Kidney epithelial cell (primary cell): Measurements from ENCODE around the gene CS. TPM values are rescaled to one million over a fixed set of nuclear protein-coding genes. Genes with fewer than 3 reads are reported as not detected.

Experiments used
- DNase-seq: peaks from one replicate; pipeline ENCODE4 v3.0.0-alpha.2; 2010; ENCODE audit warnings: low read depth
- H3K27me3 ChIP-seq: 2 replicates; pipeline ENCODE4 v1.6.0; 2011; ENCODE audit warnings: low read length; ENCODE audit not compliant: control insufficient read depth, insufficient read depth
- H3K36me3 ChIP-seq: 2 replicates; pipeline ENCODE4 v1.5.1; 2011; ENCODE audit warnings: low read length; ENCODE audit not compliant: control insufficient read depth, insufficient read depth
- H3K4me3 ChIP-seq: 2 replicates; pipeline ENCODE4 v1.5.1; 2011; ENCODE audit warnings: low read depth, mild to moderate bottlenecking, control low read depth, low read length
- total RNA-seq: library from RNA; depleted of rRNA; stranded (reverse); fragments of >200 nt; gene quantifications from 2 replicates; pipeline ENCODE4 v1.2.3, GENCODE V29; 2015
- TF ChIP-seq, protein P1 (sequence below): IDR thresholded peaks from 2 replicates; pipeline ENCODE4 v1.5.1; 2011; ENCODE audit warnings: mild to moderate bottlenecking, moderate library complexity, low read length, control low read depth, inconsistent platforms; ENCODE audit not compliant: insufficient read depth, poor library complexity, severe bottlenecking

CS gene
- total RNA-seq, 1 donor from 2014 or later, result 143 TPM

- DNase-seq, result no peak
- Histone ChIP-seq H3K36me3 (no peaks in the 10 kb centered on the region), H3K27me3 (no peaks in the 10 kb centered on the region), H3K4me3 (peak overlapping the region; percentile 80)
- TF ChIP-seq, protein P1, sequence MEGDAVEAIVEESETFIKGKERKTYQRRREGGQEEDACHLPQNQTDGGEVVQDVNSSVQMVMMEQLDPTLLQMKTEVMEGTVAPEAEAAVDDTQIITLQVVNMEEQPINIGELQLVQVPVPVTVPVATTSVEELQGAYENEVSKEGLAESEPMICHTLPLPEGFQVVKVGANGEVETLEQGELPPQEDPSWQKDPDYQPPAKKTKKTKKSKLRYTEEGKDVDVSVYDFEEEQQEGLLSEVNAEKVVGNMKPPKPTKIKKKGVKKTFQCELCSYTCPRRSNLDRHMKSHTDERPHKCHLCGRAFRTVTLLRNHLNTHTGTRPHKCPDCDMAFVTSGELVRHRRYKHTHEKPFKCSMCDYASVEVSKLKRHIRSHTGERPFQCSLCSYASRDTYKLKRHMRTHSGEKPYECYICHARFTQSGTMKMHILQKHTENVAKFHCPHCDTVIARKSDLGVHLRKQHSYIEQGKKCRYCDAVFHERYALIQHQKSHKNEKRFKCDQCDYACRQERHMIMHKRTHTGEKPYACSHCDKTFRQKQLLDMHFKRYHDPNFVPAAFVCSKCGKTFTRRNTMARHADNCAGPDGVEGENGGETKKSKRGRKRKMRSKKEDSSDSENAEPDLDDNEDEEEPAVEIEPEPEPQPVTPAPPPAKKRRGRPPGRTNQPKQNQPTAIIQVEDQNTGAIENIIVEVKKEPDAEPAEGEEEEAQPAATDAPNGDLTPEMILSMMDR, result no peak
Measured at GRCh38 chr12:56315249-56315621, 15.1 kb upstream of the CS start.

GRCh38 chr12:56311003-56311402, 10.9 kb upstream of the CS start:
- Histone ChIP-seq H3K36me3 (no peaks in the 10 kb centered on the region), H3K27me3 (no peaks in the 10 kb centered on the region), H3K4me3 (no peak overlapping the region)
- TF ChIP-seq, protein P1, result no peak
- DNase-seq, result no peak

- no peak for DNase-seq
- TF ChIP-seq, protein P1, result no peak
- Histone ChIP-seq H3K36me3 (peaks cover 2% of the 10 kb centered on the region), H3K4me3 (no peak overlapping the region), H3K27me3 (no peaks in the 10 kb centered on the region)
Measured at GRCh38 chr12:56308714-56309113, 8.6 kb upstream of the CS start.

- peaks cover 2% of the 10 kb centered on the region for H3K36me3 ChIP-seq
- no peak overlapping the region for H3K4me3 ChIP-seq
- H3K27me3 ChIP-seq, result no peaks in the 10 kb centered on the region
- TF ChIP-seq, protein P1, result no peak
- no peak for DNase-seq
Measured at GRCh38 chr12:56307221-56307965, 7.3 kb upstream of the CS start.

- no peak overlapping the region for H3K4me3 ChIP-seq
- no peak for DNase-seq
- H3K27me3 ChIP-seq, result no peaks in the 10 kb centered on the region
- peaks cover 2% of the 10 kb centered on the region for H3K36me3 ChIP-seq
- TF ChIP-seq, protein P1, result no peak
Measured at GRCh38 chr12:56304872-56305590, 4.9 kb upstream of the CS start.
